ENCODE measurements around the gene JUNB.

JUNB gene

GRCh38 chr19:12840091-12841079 is 49.1 kb downstream of the JUNB start:
- no peak for DNase-seq (ENCODE audit: insufficient read length, low spot score)

DNA sequence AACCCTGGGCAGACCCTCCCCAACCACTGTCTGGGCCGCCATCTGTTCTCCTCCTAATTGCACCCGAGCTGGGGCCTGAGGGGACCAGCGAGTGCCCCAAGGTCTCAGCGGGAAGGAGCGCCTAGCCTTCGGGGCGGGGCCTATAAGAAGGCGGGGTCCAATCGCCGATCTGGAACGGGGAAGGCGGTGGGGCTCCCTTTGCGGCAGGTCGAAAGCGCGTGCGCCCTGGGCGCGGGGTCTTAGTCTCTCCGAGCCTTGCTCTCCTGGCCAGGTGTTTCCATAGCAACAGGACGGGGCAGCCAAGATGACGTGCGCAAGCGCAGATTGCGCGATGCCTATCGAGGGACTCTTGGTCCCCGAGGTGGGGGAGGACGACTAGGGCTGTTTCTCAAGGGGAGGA is 49.8 kb downstream of the JUNB start:
- no peak for FAIRE-seq
- no peak for DNase-seq (ENCODE audit: insufficient read length, low spot score)

More at GRCh38 chr19:12840091-12841079, 49.1 kb downstream of the JUNB start:
- no peak for FAIRE-seq

DNA sequence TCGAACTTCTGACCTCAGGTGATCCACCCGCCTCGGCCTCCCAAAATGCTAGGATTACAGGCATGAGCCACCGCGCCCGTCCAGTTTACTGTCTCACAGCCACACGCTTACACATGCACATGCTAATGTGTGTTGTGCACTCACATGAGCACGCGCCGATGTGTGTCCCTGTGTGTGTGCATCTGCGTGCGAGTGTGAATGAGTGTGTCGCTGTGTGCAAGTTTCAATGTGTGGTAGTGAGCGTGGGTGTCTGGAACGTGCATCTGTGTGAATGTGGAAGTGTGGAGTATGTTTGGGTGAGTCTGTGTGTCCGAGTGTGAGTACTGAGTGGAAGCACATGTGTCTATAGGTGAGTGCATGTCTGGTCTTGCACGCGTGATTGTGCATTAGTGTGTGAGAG is 51.2 kb downstream of the JUNB start:
- FAIRE-seq (no peak), DNase-seq (ENCODE audit: insufficient read length, low spot score) (no peak)
